ENCODE results near the gene PAPPA. TPM values are rescaled to one million over a fixed set of nuclear protein-coding genes. Genes with fewer than 3 reads are reported as not detected.

PAPPA gene
- total RNA-seq, 1 experiment from 2014 or later: 0.39 TPM

GRCh38 chr9:116182876-116183275 is 29.3 kb downstream of the PAPPA start:
- no peak for DNase-seq (ENCODE audit: low spot score)

- no peak for DNase-seq (ENCODE audit: low spot score)
These were observed 34.1 kb downstream of the PAPPA start for GRCh38 chr9:116187570-116188170.

- DNase-seq (ENCODE audit: low spot score): no peak
These were observed 36.1 kb downstream of the PAPPA start for GRCh38 chr9:116189683-116190082.

DNA sequence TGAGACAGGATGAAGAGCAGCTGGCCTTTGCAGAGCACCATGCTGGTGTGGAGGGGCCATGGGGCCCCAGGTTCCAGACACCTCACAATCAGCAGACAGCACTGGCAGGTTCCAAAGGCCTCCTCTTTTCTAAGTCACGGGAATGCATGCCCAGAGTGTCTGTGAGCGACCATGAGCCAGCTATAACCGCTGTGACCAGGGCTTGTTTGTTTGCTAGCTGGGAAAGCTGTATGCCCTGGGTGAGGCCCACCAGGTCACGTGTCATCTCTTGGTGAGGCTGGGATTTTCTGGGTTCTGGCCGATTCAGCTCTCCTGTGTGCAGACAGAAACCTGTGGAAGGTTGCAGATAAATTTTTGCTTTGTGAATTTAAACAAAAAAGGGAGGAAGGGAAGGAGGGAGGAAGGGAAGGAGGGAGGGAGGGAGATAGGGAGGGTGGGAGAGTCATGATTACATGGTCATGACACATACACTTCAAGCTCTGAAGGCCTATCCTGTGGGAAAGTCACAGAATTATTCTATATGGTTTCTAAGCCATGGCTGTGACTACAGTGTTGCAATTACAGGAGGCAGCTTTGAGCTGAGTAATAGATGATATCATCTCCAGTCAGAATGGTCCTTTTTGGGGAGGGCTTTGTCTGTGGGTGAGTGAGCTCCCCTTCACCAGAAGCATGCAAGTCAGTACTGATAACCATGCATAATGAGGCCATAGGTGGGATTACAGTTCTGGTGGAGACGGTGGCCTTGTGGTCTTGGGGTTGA is 37.2 kb downstream of the PAPPA start:
- peak; percentile 19 for DNase-seq (ENCODE audit: low spot score)

GRCh38 chr9:116191576-116192415 is 38.2 kb downstream of the PAPPA start:
- DNase-seq (ENCODE audit: low spot score): no peak

DNA sequence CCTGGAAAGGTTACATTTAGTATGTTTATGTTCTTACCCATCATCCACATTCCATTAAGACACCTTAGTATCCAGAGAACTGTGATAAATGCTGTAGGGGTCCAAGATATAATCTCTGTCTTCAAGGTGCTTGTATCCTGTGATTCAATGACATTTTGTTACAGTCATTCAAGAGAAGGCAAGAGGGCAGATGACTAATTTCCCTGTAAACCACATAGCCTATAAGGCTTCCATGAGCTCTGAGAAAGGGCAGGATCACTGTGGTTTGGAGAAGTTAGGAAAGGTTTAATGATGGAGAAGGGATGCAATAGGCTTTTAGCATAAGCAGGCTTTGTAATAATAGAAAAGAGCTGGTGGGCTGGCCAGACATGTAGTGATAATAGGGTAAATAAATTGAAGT is 40.0 kb downstream of the PAPPA start:
- peak; percentile 51 for DNase-seq (ENCODE audit: low spot score)

DNA sequence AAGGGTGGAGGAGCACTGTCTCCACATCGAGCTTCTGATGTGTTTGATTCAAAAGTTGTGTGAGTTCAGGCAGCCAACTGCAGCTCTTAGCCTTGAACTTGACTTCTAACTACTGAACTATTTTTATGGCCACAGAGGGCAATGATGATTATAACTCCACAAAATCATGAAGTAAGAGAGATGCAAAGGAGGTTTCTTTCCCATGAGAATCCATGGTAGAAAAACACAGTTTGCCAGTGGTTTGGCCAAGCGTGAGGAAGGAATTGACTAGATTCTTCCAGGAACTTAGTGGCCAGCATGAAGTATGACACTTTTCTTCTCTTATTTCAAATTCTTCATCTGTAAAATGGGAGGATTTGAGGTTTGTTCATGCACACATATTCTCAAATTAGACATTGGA is 43.2 kb downstream of the PAPPA start:
- no peak for DNase-seq (ENCODE audit: low spot score)

GRCh38 chr9:116198344-116198743 is 44.8 kb downstream of the PAPPA start:
- DNase-seq (ENCODE audit: low spot score): no peak

DNA sequence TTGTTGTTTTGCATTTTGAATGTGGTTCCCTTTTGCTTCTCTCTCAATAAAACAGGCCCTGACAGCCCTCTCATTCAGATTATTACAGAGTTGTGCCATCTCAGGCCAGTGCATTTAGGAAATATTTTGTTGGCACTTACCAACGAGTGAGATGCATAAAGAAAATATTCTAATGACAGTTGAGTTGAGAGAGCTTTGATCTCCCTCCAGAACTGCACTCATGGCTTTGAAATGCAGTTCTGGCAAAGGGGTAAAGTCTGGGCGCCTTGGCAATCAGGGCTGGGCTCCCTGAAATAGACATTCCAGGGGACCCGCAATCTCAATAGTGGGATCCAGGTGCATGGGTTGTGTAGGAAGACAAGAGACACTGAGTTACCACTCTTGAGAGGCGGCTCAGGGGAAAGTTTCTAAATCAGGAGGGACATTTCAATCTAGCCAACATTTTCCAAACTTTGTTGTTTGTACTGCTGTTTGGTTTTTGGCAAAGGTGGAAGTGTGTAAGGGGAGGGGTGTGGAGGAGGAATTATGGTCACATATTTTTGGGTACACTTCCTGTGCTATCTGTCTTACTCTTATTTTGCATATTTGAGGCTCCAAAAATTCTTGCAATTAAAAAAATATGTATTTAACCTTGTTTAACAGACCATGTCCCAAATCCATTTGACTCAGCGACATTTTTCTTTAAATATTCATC is 48.8 kb downstream of the PAPPA start:
- DNase-seq (ENCODE audit: low spot score): no peak

GRCh38 chr9:116204252-116204882 is 50.8 kb downstream of the PAPPA start:
- DNase-seq (ENCODE audit: low spot score): no peak

- no peak for DNase-seq (ENCODE audit: low spot score)
These were observed 54.0 kb downstream of the PAPPA start for GRCh38 chr9:116207371-116208111.

GRCh38 chr9:116208417-116209232 is 55.0 kb downstream of the PAPPA start:
- no peak for DNase-seq (ENCODE audit: low spot score)

- DNase-seq (ENCODE audit: low spot score): no peak
These were observed 56.0 kb downstream of the PAPPA start for GRCh38 chr9:116209414-116210116.

- no peak for DNase-seq (ENCODE audit: low spot score)
These were observed 59.5 kb downstream of the PAPPA start for GRCh38 chr9:116212986-116213692.

DNA sequence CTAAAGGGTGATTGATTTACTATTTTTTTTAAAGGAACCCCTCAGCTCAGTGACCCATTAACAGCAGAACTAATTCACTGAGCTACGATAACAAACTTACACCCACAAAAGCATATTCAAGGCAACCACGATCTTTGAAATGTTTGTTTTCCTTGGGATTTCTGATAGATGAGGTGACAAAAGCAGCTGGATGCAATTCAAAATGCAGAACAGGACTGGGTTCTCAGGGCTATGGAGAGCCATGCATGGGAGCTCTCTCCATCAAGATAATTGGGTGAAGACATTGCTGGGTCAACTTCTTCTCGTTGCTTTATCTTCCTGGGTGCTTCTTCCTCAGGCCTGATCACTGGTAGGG is 60.1 kb downstream of the PAPPA start:
- no peak for DNase-seq (ENCODE audit: low spot score)

- no peak for DNase-seq (ENCODE audit: low spot score)
These were observed 64.8 kb downstream of the PAPPA start for GRCh38 chr9:116218399-116218798.

- no peak for DNase-seq (ENCODE audit: low spot score)
These were observed 66.1 kb downstream of the PAPPA start for GRCh38 chr9:116219686-116220085.

- DNase-seq (ENCODE audit: low spot score): no peak
These were observed 70.3 kb downstream of the PAPPA start for GRCh38 chr9:116223926-116224325.
